Sigmoid colon (tissue), 7 donors: Measurements from ENCODE around the gene BRSK2. TPM values are rescaled to one million over a fixed set of nuclear protein-coding genes. Genes with fewer than 3 reads are reported as not detected.
"Not testable (repeated sequence)": the region's sequence is repeated elsewhere in the genome, so short reads cannot be mapped to it uniquely, and the experiment has no call there.

Experiments
- DNase-seq: peaks from one replicate; pipeline ENCODE4 v3.0.0-alpha.2; 2019
- H3K27ac ChIP-seq, 4 donors: fragments of 200-600 bp; sonication (generic); one replicate each; pipeline ENCODE4 v1.5.1; 2016 to 2019; ENCODE audit warnings: mild to moderate bottlenecking in 1 of 4
- H3K27me3 ChIP-seq, 3 donors: fragments of 200-600 bp; sonication (generic); one replicate each; pipeline ENCODE4 v1.5.1; 2019; ENCODE audit warnings: mild to moderate bottlenecking in 1 of 3
- H3K36me3 ChIP-seq, 4 donors: fragments of 200-600 bp; sonication (generic); one replicate each; pipeline ENCODE4 v1.5.1; 2016 to 2019
- H3K4me1 ChIP-seq, 4 donors: fragments of 200-600 bp; sonication (generic); one replicate each; pipeline ENCODE4 v1.5.1; 2017 to 2019
- H3K4me3 ChIP-seq, 4 donors: fragments of 200-600 bp; sonication (generic); one replicate each; pipeline ENCODE4 v1.5.1; 2017 to 2019; ENCODE audit warnings: mild to moderate bottlenecking in 2 of 4, moderate library complexity in 1 of 4
- H3K9me3 ChIP-seq, 4 donors: fragments of 200-600 bp in 3 of 4; sonication (generic) in 3 of 4; one replicate each; pipeline versions ENCODE4 v1.5.1 to v1.6.1; 2013 to 2019
- CTCF ChIP-seq, 4 experiments: fragments of 450-650 bp in 3 of 4; fragments of 200-600 bp in 1 of 4; IDR thresholded peaks; one replicate each; pipeline ENCODE4 v1.5.1; 2016 to 2019; ENCODE audit warnings: antibody characterized with exemption in 4 of 4, mild to moderate bottlenecking in 3 of 4, moderate library complexity in 2 of 4
- EP300 ChIP-seq, 4 donors: sonication (generic); formaldehyde crosslinking; IDR thresholded peaks; one replicate each; pipeline ENCODE4 v1.6.1; 2017; ENCODE audit warnings: antibody characterized with exemption in 4 of 4
- POLR2A ChIP-seq, 2 donors: fragments of 450-650 bp; IDR thresholded peaks; one replicate each; pipeline ENCODE4 v1.6.1; 2016; ENCODE audit warnings: antibody characterized with exemption in 2 of 2, mild to moderate bottlenecking in 2 of 2, moderate library complexity in 2 of 2
- POLR2AphosphoS5 ChIP-seq, 4 donors: sonication (generic); formaldehyde crosslinking; IDR thresholded peaks; one replicate each; pipeline ENCODE4 v1.6.1; 2017; ENCODE audit warnings: antibody characterized with exemption in 4 of 4
- WGBS, 2 donors: extraction: QIAGEN DNeasy Blood & Tissue Kit; methylation state at CpG; one replicate each; pipeline ENCODE4 v1.1.7; 2013; 5-methylcytosine and 5-hydroxymethylcytosine counted together
- intact Hi-C: fragments of 100-400 bp; cut with DNase I; formaldehyde crosslinking; loops from one replicate; pipeline ENCODE4 v1.15.1; 2023
- polyA plus RNA-seq, 3 donors: library from polyadenylated mRNA; stranded (reverse); fragments of 200-250 nt; gene quantifications; one replicate each; pipeline ENCODE4 v1.2.3, GENCODE V29; 2013
- total RNA-seq, 4 donors: library from RNA; depleted of rRNA; stranded (reverse); fragments of >200 nt; gene quantifications; one replicate each; pipeline ENCODE4 v1.1.0, GENCODE V29; 2016
- donor health status: healthy with polysubstance abuse.
- donor health status: Bipolar disorder and iron deficiency.
- donor health status: healthy.

The BRSK2 gene
- total and polyA plus RNA-seq, 7 donors, result 1.7 to 3.2 (median 1.9) TPM; not detected in 2

- intact Hi-C loops, result loop anchor here (10.0 kb wide), 1 partner anchor 204 kb away; the partner anchor contains the start of gene TOLLIP
- Histone ChIP-seq H3K27ac (peak overlapping the region in 3 of 4 donors; percentile 34 to 63 (median 49)), H3K27me3 (no peaks in the 10 kb centered on the region), H3K4me1 (peaks cover 0 to 74% (median 56%) of the 10 kb centered on the region in 4 donors), H3K9me3 (no peaks in the 10 kb centered on the region), H3K4me3 (no peak overlapping the region), H3K36me3 (no peaks in the 10 kb centered on the region)
- no peak for DNase-seq
- 83% methylated on average over 15 of the region's 15 CpGs for WGBS, 2 donors
- TF ChIP-seq CTCF (IDR thresholded peaks at IDR 0.05) (no peak), POLR2A (IDR thresholded peaks at IDR 0.05) (no peak), POLR2AphosphoS5 (IDR thresholded peaks at IDR 0.05) (no peak), EP300 (IDR thresholded peaks at IDR 0.05) (no peak)
Observed at GRCh38 chr11:1508491-1508891, 118.8 kb downstream of the BRSK2 start.

GRCh38 chr11:1508986-1509385 lies 119.3 kb downstream of the BRSK2 start:
- Histone ChIP-seq H3K4me3 (no peak overlapping the region), H3K27ac (peak overlapping the region in 3 of 4 donors; percentile 34 to 63 (median 49)), H3K27me3 (no peaks in the 10 kb centered on the region), H3K9me3 (no peaks in the 10 kb centered on the region), H3K4me1 (peaks cover 0 to 74% (median 56%) of the 10 kb centered on the region in 4 donors), H3K36me3 (no peaks in the 10 kb centered on the region)
- TF ChIP-seq EP300 (IDR thresholded peaks at IDR 0.05) (no peak), POLR2AphosphoS5 (IDR thresholded peaks at IDR 0.05) (no peak), CTCF (IDR thresholded peaks at IDR 0.05) (no peak), POLR2A (IDR thresholded peaks at IDR 0.05) (no peak)
- intact Hi-C loops, result loop anchor here (10.0 kb wide), 1 partner anchor 204 kb away; the partner anchor contains the start of gene TOLLIP
- WGBS, 2 donors, result 91 to 92% methylated on average over 10 of the region's 10 CpGs
- DNase-seq, result no peak

GRCh38 chr11:1509626-1510255 lies 120.0 kb downstream of the BRSK2 start:
- intact Hi-C loops, result loop anchor here (10.0 kb wide), 1 partner anchor 205 kb away; the partner anchor contains the start of gene TOLLIP

GRCh38 chr11:1510351-1510750 lies 120.6 kb downstream of the BRSK2 start:
- DNase-seq, H3K27ac ChIP-seq, H3K4me3 ChIP-seq, intact Hi-C loops, H3K27me3 ChIP-seq, H3K36me3 ChIP-seq, H3K9me3 ChIP-seq: not testable (repeated sequence)
- H3K4me1 ChIP-seq, result peaks cover 0 to 77% (median 61%) of the 10 kb centered on the region in 4 donors
- 83 to 84% methylated on average over 15 of the region's 18 CpGs for WGBS, 2 donors

More at GRCh38 chr11:1509626-1510255, 120.0 kb downstream of the BRSK2 start:
- H3K4me3 ChIP-seq, result no peak overlapping the region
- H3K27me3 ChIP-seq, result no peaks in the 10 kb centered on the region
- WGBS, 2 donors, result 90 to 92% methylated on average over 20 of the region's 20 CpGs
- DNase-seq, result no peak
- no peak for TF ChIP-seq CTCF (IDR thresholded peaks at IDR 0.05)
- TF ChIP-seq EP300 (IDR thresholded peaks at IDR 0.05), result no peak
- TF ChIP-seq POLR2AphosphoS5 (IDR thresholded peaks at IDR 0.05), result no peak
- no peak for TF ChIP-seq POLR2A (IDR thresholded peaks at IDR 0.05)
- H3K27ac ChIP-seq, result peak overlapping the region in 3 of 4 donors; percentile 34 to 63 (median 49)
- H3K36me3 ChIP-seq, result no peaks in the 10 kb centered on the region
- no peaks in the 10 kb centered on the region for H3K9me3 ChIP-seq
- peaks cover 0 to 74% (median 56%) of the 10 kb centered on the region in 4 donors for H3K4me1 ChIP-seq

- intact Hi-C loops, result no loop called here
- Histone ChIP-seq H3K27ac (no peak overlapping the region), H3K4me3 (no peak overlapping the region), H3K4me1 (peaks cover 0 to 77% (median 67%) of the 10 kb centered on the region in 4 donors), H3K27me3 (no peaks in the 10 kb centered on the region), H3K9me3 (no peaks in the 10 kb centered on the region), H3K36me3 (no peaks in the 10 kb centered on the region)
- DNase-seq, result no peak
- 86% methylated on average over 11 of the region's 11 CpGs for WGBS, 2 donors
- no peak for TF ChIP-seq CTCF (IDR thresholded peaks at IDR 0.05)
- TF ChIP-seq EP300 (IDR thresholded peaks at IDR 0.05), result no peak
- TF ChIP-seq POLR2A (IDR thresholded peaks at IDR 0.05), result no peak
- no peak for TF ChIP-seq POLR2AphosphoS5 (IDR thresholded peaks at IDR 0.05)
Observed at GRCh38 chr11:1510928-1511327, 121.2 kb downstream of the BRSK2 start.
